Body of pancreas (tissue), 4 donors: ENCODE measurements around the gene SLC1A4. TPM values are rescaled to one million over a fixed set of nuclear protein-coding genes. Genes with fewer than 3 reads are reported as not detected.

Source experiments
- ATAC-seq: fragments of 150-250 bp; one replicate; pipeline ENCODE4 v1.9.1; 2016
- DNase-seq, 4 donors: peaks; one replicate each; pipeline ENCODE4 v3.0.0-alpha.2; 2019
- H3K27ac ChIP-seq, 4 donors: fragments of 200-600 bp; sonication (generic); 1 replicate in 3 of 4; 2 replicates in 1 of 4; pipeline versions ENCODE4 v1.5.1 to v1.6.1; 2016 to 2019; ENCODE audit warnings: mild to moderate bottlenecking in 1 of 4, mixed read lengths in 1 of 4, moderate library complexity in 1 of 4
- H3K27me3 ChIP-seq, 2 donors: fragments of 200-600 bp; sonication (generic); one replicate each; pipeline ENCODE4 v1.6.0; 2016; ENCODE audit warnings: mild to moderate bottlenecking in 1 of 2
- H3K36me3 ChIP-seq, 2 donors: fragments of 200-600 bp; sonication (generic); replicated peaks in 1 of 2; 2 replicates each; pipeline ENCODE4 v1.5.1; 2016; ENCODE audit warnings: low read depth in 2 of 2; ENCODE audit not compliant: insufficient read depth in 1 of 2
- H3K4me1 ChIP-seq: fragments of 200-600 bp; sonication (generic); one replicate; pipeline ENCODE4 v1.6.0; 2016
- H3K4me3 ChIP-seq, 2 donors: fragments of 200-600 bp; sonication (generic); 1 replicate in 1 of 2; 2 replicates in 1 of 2; pipeline ENCODE4 v1.5.1; 2016 to 2019
- H3K9me3 ChIP-seq, 3 donors: fragments of 200-600 bp; sonication (generic); 1 replicate in 2 of 3; 2 replicates in 1 of 3; pipeline ENCODE4 v1.5.1; 2016
- POLR2A ChIP-seq, 3 donors: fragments of 450-650 bp; IDR thresholded peaks; one replicate each; pipeline ENCODE4 v1.6.1; 2016; ENCODE audit warnings: antibody characterized with exemption in 3 of 3, mild to moderate bottlenecking in 2 of 3
- WGBS, 2 donors: methylation state at CpG; one replicate each; pipeline ENCODE4 v1.1.5; 2017; 5-methylcytosine and 5-hydroxymethylcytosine counted together
- intact Hi-C: fragments of 100-400 bp; cut with DNase I; formaldehyde crosslinking; loops from one replicate; pipeline ENCODE4 v1.15.1; 2023
- total RNA-seq, 2 donors: library from RNA; depleted of rRNA; stranded (reverse); fragments of >200 nt; gene quantifications; one replicate each; pipeline ENCODE4 v1.1.0, GENCODE V29; 2016
- TF ChIP-seq, protein P1 (sequence below), 7 experiments: fragments of 450-650 bp in 4 of 7; fragments of 200-600 bp in 3 of 7; sonication (generic) in 3 of 7; IDR thresholded peaks; one replicate each; pipeline ENCODE4 v1.5.1; 2016 to 2019; ENCODE audit warnings: antibody characterized with exemption in 7 of 7

The SLC1A4 gene
- total RNA-seq, 2 donors from 2014 or later: 14.5 to 25.4 TPM

DNA sequence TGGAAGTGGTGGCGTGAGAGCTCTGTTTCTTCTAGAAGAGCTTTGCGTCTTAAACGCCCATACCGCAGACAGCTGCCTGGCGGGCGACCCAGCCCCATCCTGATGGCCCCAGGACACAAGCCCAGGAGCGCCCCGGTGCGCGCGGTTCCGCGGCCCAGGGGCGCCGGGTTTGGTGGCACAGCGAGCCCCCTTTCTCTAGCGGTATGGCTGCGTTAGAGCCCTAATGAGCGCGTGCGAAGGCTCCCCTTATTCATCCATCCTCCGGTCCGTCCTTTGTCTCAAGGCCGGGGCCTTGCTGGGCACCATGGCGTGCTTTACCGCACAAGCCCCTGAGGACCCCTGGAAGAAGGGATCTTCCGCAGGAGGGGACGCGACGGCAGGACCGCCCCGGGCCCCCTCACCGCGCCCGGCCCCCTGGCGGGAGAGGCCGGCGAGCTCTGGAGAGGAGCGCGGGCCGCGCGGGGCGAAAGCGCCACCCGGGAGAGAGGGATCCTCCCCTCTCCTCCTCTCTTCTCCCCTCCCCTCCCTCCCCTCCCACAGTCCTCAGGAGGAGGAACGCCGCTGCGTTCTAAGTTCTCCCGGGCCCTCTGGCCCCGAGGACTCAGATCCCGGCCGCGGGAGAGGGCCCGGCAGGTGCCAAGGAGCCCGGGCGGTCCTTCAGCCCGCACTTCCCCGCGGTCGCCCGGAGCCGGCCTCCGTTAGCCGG, 626 bp upstream of the SLC1A4 start:
- Histone ChIP-seq H3K36me3 (no peaks in the 10 kb centered on the region), H3K4me1 (peaks cover 29% of the 10 kb centered on the region), H3K27me3 (no peaks in the 10 kb centered on the region), H3K27ac (peak overlapping the region; percentile 88 to 95 (median 90)), H3K4me3 (peak overlapping the region; percentile 59 to 62), H3K9me3 (no peaks in the 10 kb centered on the region)
- intact Hi-C loops: no loop called here
- DNase-seq: peak; percentile 71 to 85 (median 82)
- peak; percentile 64 for ATAC-seq
- peak; percentile 71 to 87 (median 78) for TF ChIP-seq POLR2A (IDR thresholded peaks at IDR 0.05)
- TF ChIP-seq, protein P1, sequence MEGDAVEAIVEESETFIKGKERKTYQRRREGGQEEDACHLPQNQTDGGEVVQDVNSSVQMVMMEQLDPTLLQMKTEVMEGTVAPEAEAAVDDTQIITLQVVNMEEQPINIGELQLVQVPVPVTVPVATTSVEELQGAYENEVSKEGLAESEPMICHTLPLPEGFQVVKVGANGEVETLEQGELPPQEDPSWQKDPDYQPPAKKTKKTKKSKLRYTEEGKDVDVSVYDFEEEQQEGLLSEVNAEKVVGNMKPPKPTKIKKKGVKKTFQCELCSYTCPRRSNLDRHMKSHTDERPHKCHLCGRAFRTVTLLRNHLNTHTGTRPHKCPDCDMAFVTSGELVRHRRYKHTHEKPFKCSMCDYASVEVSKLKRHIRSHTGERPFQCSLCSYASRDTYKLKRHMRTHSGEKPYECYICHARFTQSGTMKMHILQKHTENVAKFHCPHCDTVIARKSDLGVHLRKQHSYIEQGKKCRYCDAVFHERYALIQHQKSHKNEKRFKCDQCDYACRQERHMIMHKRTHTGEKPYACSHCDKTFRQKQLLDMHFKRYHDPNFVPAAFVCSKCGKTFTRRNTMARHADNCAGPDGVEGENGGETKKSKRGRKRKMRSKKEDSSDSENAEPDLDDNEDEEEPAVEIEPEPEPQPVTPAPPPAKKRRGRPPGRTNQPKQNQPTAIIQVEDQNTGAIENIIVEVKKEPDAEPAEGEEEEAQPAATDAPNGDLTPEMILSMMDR (IDR thresholded peaks at IDR 0.05): peak in 5 of 7 experiments; percentile 24 to 48 (median 41)
- 0 to 1% methylated on average over 2 to 65 of the region's 65 CpGs for WGBS, 2 donors

DNA sequence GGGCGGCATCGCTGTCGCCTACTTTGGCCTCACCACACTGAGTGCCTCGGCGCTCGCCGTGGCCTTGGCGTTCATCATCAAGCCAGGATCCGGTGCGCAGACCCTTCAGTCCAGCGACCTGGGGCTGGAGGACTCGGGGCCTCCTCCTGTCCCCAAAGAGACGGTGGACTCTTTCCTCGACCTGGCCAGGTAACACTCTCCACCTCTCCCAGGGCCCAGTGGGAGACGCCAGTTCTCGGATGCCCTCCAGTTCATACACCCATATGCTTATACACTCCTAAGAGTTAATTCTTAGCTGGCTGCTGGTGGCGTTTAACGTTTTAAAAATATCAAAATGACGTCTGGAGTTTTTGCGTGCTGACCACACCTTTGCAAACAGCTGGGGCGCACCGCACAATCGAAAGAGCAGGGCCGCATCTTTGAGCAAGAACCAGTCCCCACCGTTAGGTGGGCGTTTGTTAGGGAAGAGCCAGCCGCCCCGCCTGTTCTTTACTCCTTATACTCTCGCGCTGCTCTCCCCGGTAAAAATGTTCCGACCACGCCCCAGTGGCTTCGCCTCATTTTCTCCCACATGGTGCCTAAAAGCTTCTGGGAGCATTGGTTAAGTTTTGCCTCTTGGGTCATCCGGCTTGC, 899 bp downstream of the SLC1A4 start:
- 12 to 30% methylated on average over 21 to 35 of the region's 35 CpGs for WGBS, 2 donors
- TF ChIP-seq POLR2A (IDR thresholded peaks at IDR 0.05): peak in 1 of 3 donors; percentile 20
- TF ChIP-seq, protein P1 (IDR thresholded peaks at IDR 0.05): no peak
- intact Hi-C loops: no loop called here
- H3K36me3 ChIP-seq: no peaks in the 10 kb centered on the region
- DNase-seq (peak; percentile 16 to 38 (median 28)), ATAC-seq (peak; percentile 0)
- H3K4me3 ChIP-seq: peak overlapping the region; percentile 56 to 82
- H3K9me3 ChIP-seq: no peaks in the 10 kb centered on the region
- peaks cover 38% of the 10 kb centered on the region for H3K4me1 ChIP-seq
- no peaks in the 10 kb centered on the region for H3K27me3 ChIP-seq
- H3K27ac ChIP-seq: peak overlapping the region; percentile 88 to 95 (median 90)

DNA sequence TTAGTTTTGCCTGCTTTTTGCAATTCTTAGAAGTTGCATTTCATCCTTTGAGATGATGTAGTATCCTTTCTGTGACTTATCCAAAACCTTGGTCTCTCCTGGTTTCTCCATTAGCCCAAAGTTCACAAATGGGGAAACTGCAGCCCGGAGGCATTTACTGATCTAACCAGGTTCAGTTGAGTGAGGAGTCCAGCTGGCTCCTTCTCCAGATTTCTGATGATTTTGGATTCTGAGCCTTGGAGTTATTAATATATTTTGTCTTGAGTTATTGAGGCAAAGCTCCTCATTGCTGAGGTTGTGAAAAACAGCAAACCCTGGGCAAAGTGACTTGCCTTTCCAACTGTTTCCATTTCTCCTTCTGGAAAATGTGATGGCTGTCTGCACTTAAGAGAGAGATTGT, 1.7 kb downstream of the SLC1A4 start:
- H3K9me3 ChIP-seq: no peaks in the 10 kb centered on the region
- ATAC-seq: no peak
- H3K27ac ChIP-seq: peak overlapping the region; percentile 88 to 95 (median 90)
- TF ChIP-seq POLR2A (IDR thresholded peaks at IDR 0.05): no peak
- TF ChIP-seq, protein P1 (IDR thresholded peaks at IDR 0.05): no peak
- no peaks in the 10 kb centered on the region for H3K36me3 ChIP-seq
- peaks cover 38% of the 10 kb centered on the region for H3K4me1 ChIP-seq
- intact Hi-C loops: no loop called here
- H3K4me3 ChIP-seq: peak overlapping the region; percentile 56 to 82
- DNase-seq: no peak
- H3K27me3 ChIP-seq: no peaks in the 10 kb centered on the region
- WGBS, 2 donors: 38 to 42% methylated on average over 1 of the region's 1 CpG

DNA sequence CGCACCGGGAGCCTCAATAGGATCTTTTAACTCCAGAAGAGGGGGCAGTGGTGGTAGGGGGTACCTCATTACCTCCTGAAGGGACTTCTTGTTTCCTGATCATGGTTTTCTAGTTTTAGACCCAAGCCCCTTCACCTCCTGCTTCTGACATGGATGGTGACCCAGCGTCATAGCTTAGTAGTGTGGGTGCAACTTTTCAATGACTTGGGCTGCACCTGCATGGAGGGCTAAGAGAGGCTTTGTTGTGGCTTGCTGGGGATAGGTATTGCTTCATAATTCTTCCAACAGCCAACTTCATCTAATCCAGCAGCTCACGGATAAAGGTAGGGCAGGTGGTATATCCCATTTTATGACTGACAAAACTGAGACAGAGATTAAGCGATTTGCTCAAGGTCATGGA, 3.0 kb downstream of the SLC1A4 start:
- Histone ChIP-seq H3K4me1 (peaks cover 38% of the 10 kb centered on the region), H3K36me3 (no peaks in the 10 kb centered on the region), H3K4me3 (no peak overlapping the region), H3K27ac (peak overlapping the region in 2 of 4 donors; percentile 21 to 32), H3K27me3 (no peaks in the 10 kb centered on the region), H3K9me3 (no peaks in the 10 kb centered on the region)
- intact Hi-C loops: no loop called here
- 58 to 64% methylated on average over 5 of the region's 5 CpGs for WGBS, 2 donors
- TF ChIP-seq, protein P1 (IDR thresholded peaks at IDR 0.05): no peak
- TF ChIP-seq POLR2A (IDR thresholded peaks at IDR 0.05): no peak
- no peak for ATAC-seq
- DNase-seq: no peak
